Glomerular endothelial cell (primary cell): ENCODE results near the gene SPEG. TPM values are rescaled to one million over a fixed set of nuclear protein-coding genes. Genes with fewer than 3 reads are reported as not detected.

Source experiments
- DNase-seq: peaks from one replicate; pipeline ENCODE4 v3.0.0-alpha.2; 2011; ENCODE audit warnings: low read depth, low spot score; ENCODE audit errors: extremely low read depth
- total RNA-seq: library from RNA; depleted of rRNA; stranded (reverse); fragments of >200 nt; gene quantifications from 2 replicates; pipeline ENCODE4 v1.2.3, GENCODE V29; 2015

The SPEG gene
- total RNA-seq, 1 donor from 2014 or later, result 1.7 TPM

DNA sequence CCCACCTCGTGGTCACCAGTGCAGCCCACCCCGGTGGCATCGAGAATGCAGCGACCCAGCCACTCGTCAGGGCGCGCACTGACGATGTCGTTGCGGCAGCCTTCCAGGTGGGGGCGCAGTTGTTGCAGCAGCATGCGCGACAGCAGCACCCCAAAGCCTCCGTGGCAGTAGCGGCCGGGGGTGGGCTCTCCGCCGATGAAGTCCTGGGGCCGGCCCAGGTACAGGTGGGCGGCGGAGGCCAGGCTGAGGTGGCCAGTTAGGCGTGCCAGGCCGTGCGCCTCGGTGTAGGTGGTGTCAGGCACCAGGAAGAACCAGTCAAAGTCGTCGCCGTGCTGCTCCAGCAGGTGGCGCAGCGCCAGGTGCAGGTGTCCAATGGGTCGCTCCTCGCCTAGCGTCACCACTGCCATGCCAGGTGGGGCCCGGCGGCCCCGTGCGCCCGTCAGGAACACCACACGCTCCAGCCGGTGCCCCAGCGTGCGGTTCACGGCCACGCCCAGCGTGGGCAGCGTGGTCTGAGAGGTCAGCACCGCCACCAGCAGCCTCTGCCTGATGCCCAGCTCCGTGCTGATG, 107.1 kb downstream of the SPEG start:
- no peak for DNase-seq

DNA sequence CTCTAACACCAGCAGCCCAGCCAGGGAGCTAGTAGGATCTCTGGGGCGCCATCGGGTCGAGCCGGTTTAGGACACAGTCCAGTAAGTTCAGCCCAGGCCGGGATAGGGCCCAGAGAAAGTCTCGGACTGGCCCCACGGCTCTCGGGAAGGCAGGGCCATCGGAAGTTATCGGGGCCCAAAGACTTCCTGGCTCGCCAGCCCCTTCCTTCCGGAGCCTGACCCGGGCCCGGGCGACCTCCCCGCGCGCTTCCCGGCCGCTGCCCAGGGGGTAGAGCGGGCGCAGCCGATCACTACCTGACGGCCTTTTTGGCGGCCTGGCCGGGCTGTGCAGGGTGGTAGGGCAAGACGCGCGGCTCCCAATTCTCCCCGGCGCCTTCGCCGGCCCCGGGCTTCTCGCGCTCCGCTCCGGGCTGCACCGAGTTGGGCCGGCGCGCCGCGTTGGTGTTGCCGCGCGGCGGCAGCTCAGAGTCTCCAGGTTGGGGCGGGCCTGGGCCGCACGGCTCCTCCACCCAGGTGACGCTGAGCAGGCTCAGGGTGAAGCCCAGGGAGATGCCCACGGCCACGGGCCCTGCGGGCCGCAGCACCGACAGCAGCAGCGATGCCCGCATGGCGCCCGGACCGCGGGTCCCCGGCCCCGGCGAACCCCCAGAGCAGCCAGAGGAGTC, 108.4 kb downstream of the SPEG start:
- DNase-seq, result no peak

DNA sequence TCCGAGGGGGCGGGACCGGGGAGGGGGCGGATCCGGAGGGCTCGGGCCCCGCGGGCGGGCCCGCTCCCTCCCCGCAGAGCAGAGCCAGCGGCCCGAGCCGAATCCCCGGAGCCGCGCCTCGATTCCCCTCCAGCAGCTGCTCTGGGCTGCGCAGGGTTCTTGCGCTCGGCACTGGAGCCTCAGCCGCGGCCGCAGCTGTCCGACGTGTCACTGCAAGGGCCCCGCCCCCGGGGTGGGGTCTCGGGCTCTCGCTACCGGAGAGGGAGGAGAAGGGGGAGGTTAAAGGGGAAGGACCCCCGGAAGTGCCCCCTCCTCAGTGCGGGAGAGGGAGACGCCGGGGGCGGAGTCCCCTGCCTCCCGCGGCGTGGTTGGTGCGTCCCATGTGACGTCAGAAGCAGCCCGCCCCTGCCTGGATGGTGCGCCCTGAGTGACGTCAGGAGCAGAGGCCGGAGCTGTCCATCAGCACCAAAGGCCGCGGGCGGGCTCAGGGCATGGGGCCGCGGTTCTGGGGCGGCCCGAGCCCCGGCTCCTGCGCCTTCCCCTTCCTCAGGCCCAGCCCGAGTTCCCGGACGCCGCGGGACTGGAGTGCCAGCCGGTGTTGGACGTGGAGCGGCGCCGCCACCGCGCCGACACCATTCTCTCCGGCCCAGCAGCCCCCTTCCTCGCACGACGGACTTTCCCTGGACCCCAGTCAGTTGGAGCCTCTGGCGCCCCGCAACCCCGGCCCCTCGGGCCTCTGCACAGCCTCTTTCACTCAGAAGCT, 109.1 kb downstream of the SPEG start, which contains the start of the genes CHPF and TMEM198:
CHPF (minus strand) TSS at position 214 of the 763 bp plus-strand sequence. CDS start 271 bp downstream, outside the sequence.
TMEM198 (plus strand) TSS at position 433 of the 763 bp plus-strand sequence. CDS start 700 bp downstream, outside the sequence.
- DNase-seq, result no peak

DNA sequence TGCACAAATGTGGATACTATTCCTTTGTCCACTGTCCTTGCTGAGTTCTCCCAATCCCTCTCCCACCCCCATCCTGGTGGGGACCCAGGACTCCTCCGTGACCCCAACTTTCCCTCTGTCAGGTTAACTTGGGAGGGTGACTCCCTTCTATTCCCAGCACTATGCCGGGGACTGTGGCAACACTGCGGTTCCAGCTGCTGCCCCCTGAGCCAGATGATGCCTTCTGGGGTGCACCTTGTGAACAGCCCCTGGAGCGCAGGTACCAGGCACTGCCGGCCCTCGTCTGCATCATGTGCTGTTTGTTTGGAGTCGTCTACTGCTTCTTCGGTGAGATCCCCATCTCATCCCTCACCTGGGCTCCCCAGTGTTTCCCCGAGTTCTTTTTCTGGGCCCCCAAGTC, 109.9 kb downstream of the SPEG start:
- no peak for DNase-seq

DNA sequence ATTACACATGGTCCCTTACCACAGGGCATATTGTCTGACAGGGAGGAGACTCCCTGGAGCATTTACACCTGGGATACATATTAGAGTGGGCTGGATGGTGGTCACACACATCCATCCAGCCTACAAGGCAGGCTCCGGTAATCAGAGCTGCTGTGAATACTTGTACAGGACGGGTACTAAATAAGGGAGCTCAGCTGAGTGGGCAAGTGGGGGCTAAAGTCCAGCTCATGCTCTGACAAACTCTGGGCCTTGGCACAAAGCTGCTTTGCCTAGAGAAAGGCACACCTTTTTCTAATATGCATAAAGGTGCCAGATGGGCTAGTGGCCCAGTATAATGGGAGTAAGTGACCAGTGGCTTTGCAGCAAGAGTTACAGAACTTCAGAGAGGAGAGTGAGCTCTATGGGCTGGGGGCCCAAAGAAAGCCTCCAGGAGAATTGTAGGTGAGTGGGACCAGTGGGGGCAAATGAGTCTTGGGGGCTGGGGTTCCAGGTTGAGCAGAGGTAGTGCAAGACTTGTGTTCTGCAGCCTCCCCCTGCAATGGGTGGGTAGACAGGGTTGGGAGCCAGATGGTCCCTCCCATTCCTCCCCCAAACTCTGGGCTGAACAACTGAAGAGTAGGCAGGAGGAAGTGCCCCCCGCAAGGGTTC, 110.8 kb downstream of the SPEG start:
- no peak for DNase-seq

DNA sequence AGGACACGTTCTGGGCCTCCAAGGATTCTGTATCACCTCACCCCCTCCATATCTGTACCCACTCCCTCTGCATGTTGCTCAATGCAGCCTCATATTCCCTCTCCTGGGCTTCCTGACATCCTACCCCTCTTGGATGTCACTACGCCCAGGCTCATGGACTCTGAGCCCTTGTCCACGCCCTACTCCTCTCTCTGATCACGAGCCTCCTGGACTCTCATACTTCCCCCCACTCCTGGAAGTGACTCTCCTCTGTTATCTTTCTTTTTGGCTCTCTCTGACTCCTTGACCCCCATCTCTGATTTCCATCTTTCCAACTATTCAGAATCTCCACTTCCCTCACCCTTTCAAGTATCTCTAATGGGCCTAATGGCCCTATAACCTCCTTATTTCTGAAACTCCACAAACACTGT, 111.3 kb downstream of the SPEG start:
- no peak for DNase-seq

DNA sequence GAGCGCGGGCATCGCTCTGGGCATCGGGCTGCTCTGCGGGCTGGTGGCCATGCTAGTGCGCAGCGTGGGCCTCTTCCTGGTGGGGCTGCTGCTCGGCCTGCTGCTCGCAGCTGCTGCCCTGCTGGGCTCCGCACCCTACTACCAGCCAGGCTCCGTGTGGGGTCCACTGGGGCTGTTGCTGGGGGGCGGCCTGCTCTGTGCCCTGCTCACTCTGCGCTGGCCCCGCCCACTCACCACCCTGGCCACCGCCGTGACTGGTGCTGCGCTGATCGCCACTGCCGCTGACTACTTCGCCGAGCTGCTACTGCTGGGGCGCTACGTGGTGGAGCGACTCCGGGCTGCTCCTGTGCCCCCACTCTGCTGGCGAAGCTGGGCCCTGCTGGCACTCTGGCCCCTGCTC, 113.0 kb downstream of the SPEG start:
- DNase-seq, result no peak

Other genes with a start within 250 kb of the SPEG start
- gene ZFAND2B, start 228.1 kb upstream of the SPEG start, total RNA-seq, result 23.7 and 26.1 TPM in 2 replicates
- gene ABCB6, start 215.9 kb upstream of the SPEG start, total RNA-seq, result 11.8 and 17.8 TPM in 2 replicates
- gene ATG9A, start 205.2 kb upstream of the SPEG start, total RNA-seq, result 64.2 and 65.2 TPM in 2 replicates
- 19.1 and 32.2 TPM in 2 replicates for gene ANKZF1, start 205.0 kb upstream of the SPEG start, total RNA-seq
- 5.1 and 6.2 TPM in 2 replicates for gene GLB1L, start 189.4 kb upstream of the SPEG start, total RNA-seq
- gene STK16, start 189.4 kb upstream of the SPEG start, total RNA-seq, result 5.6 and 13.7 TPM in 2 replicates
- gene TUBA4B, start 181.6 kb upstream of the SPEG start, total RNA-seq, result not detected in 2 replicates
- gene TUBA4A, start 180.9 kb upstream of the SPEG start, total RNA-seq, result 7.8 and 21.4 TPM in 2 replicates
- 31.7 and 33.1 TPM in 2 replicates for gene DNAJB2, start 155.5 kb upstream of the SPEG start, total RNA-seq
- 0.47 and 0.97 TPM in 2 replicates for gene PTPRN, start 125.4 kb upstream of the SPEG start, total RNA-seq
- gene RESP18, start 102.1 kb upstream of the SPEG start, total RNA-seq, result not detected in 2 replicates
- gene DNPEP, start 46.9 kb upstream of the SPEG start, total RNA-seq, result 48.9 and 50.9 TPM in 2 replicates
- not detected in 2 replicates for gene DES, start 16.5 kb upstream of the SPEG start, total RNA-seq
- gene GMPPA, start 64.0 kb downstream of the SPEG start, total RNA-seq, result 33.8 and 33.9 TPM in 2 replicates
- gene ASIC4, start 79.6 kb downstream of the SPEG start, total RNA-seq, result not detected in 2 replicates
- 37.0 and 53.7 TPM in 2 replicates for gene CHPF, start 109.0 kb downstream of the SPEG start, total RNA-seq
- 0.05 and 0.29 TPM in 2 replicates for gene TMEM198, start 109.2 kb downstream of the SPEG start, total RNA-seq
- gene OBSL1, start 136.7 kb downstream of the SPEG start, total RNA-seq, result 11.9 and 20.6 TPM in 2 replicates
- gene INHA, start 137.5 kb downstream of the SPEG start, total RNA-seq, result not detected in 2 replicates
- gene STK11IP, start 163.0 kb downstream of the SPEG start, total RNA-seq, result 5.6 and 12.3 TPM in 2 replicates
- 2.0 TPM in 2 replicates for gene SLC4A3, start 192.8 kb downstream of the SPEG start, total RNA-seq